HG02678 (cell line): ENCODE results near the gene TBXAS1.

Source experiments
- ATAC-seq: cut with Tn5 transposase; IDR thresholded peaks from one replicate; pipeline ENCODE4 v1.9.1; 2021; ENCODE audit warnings: mild to moderate bottlenecking, moderate library complexity; ENCODE audit not compliant: unreplicated experiment

Gene TBXAS1

GRCh38 chr7:140017034-140017433 lies 188.0 kb downstream of the TBXAS1 start:
- ATAC-seq: no peak

GRCh38 chr7:140017543-140017942 lies 188.5 kb downstream of the TBXAS1 start:
- no peak for ATAC-seq

GRCh38 chr7:140018125-140019043 lies 189.3 kb downstream of the TBXAS1 start:
- no peak for ATAC-seq

- no peak for ATAC-seq
Observed at GRCh38 chr7:140019172-140019571, 190.1 kb downstream of the TBXAS1 start.

- no peak for ATAC-seq
Observed at GRCh38 chr7:140019606-140020005, 190.5 kb downstream of the TBXAS1 start.

- ATAC-seq: no peak
Observed at GRCh38 chr7:140021603-140022002, 192.5 kb downstream of the TBXAS1 start.

GRCh38 chr7:140022582-140023211 lies 193.6 kb downstream of the TBXAS1 start:
- ATAC-seq: no peak

- no peak for ATAC-seq
Observed at GRCh38 chr7:140023728-140024127, 194.7 kb downstream of the TBXAS1 start.

GRCh38 chr7:140024585-140024984 lies 195.5 kb downstream of the TBXAS1 start:
- ATAC-seq: no peak

GRCh38 chr7:140025241-140025640 lies 196.2 kb downstream of the TBXAS1 start:
- no peak for ATAC-seq

GRCh38 chr7:140025814-140026433 lies 196.9 kb downstream of the TBXAS1 start:
- ATAC-seq: no peak

- ATAC-seq: no peak
Observed at GRCh38 chr7:140026935-140027334, 197.9 kb downstream of the TBXAS1 start.

GRCh38 chr7:140027858-140028257 lies 198.8 kb downstream of the TBXAS1 start:
- ATAC-seq: no peak

- ATAC-seq: no peak
Observed at GRCh38 chr7:140028311-140028710, 199.2 kb downstream of the TBXAS1 start.

- ATAC-seq: no peak
Observed at GRCh38 chr7:140029072-140029471, 200.0 kb downstream of the TBXAS1 start.

- no peak for ATAC-seq
Observed at GRCh38 chr7:140031364-140031763, 202.3 kb downstream of the TBXAS1 start.

GRCh38 chr7:140033036-140033435 lies 204.0 kb downstream of the TBXAS1 start:
- ATAC-seq: no peak

GRCh38 chr7:140033779-140034363 lies 204.8 kb downstream of the TBXAS1 start:
- no peak for ATAC-seq

GRCh38 chr7:140034421-140034820 lies 205.4 kb downstream of the TBXAS1 start:
- ATAC-seq: no peak

GRCh38 chr7:140035400-140036223 lies 206.5 kb downstream of the TBXAS1 start:
- no peak for ATAC-seq
